Measurements from ENCODE around the gene ZRANB1. TPM values are rescaled to one million over a fixed set of nuclear protein-coding genes. Genes with fewer than 3 reads are reported as not detected.

Gene ZRANB1
- total RNA-seq, 1 donor from 2014 or later, result 18.7 TPM

GRCh38 chr10:125013529-125013872, 71.6 kb downstream of the ZRANB1 start:
- TF ChIP-seq CTCF (IDR thresholded peaks at IDR 0.05), result no peak
- intact Hi-C loops (cut with DNase I), result no loop called here
- Histone ChIP-seq H3K27ac (no peak overlapping the region), H3K4me3 (no peak overlapping the region), H3K4me1 (peaks cover 44% of the 10 kb centered on the region), H3K27me3 (ENCODE audit: low read depth) (no peaks in the 10 kb centered on the region), H3K9me3 (no peaks in the 10 kb centered on the region), H3K36me3 (peaks cover 6% of the 10 kb centered on the region)
- no peak for ATAC-seq
- DNase-seq, result no peak

- H3K4me3 ChIP-seq, result no peak overlapping the region
- no peak for DNase-seq
- no peaks in the 10 kb centered on the region for H3K9me3 ChIP-seq
- ATAC-seq, result no peak
- H3K27me3 ChIP-seq (ENCODE audit: low read depth), result no peaks in the 10 kb centered on the region
- intact Hi-C loops (cut with DNase I), result no loop called here
- peaks cover 6% of the 10 kb centered on the region for H3K36me3 ChIP-seq
- H3K4me1 ChIP-seq, result peaks cover 47% of the 10 kb centered on the region
- TF ChIP-seq CTCF (IDR thresholded peaks at IDR 0.05), result no peak
- H3K27ac ChIP-seq, result no peak overlapping the region
Observed at GRCh38 chr10:125014086-125014830, 72.3 kb downstream of the ZRANB1 start.

- no peak for TF ChIP-seq CTCF (IDR thresholded peaks at IDR 0.05)
- no peaks in the 10 kb centered on the region for H3K27me3 ChIP-seq (ENCODE audit: low read depth)
- no peak overlapping the region for H3K4me3 ChIP-seq
- DNase-seq, result no peak
- H3K4me1 ChIP-seq, result peaks cover 47% of the 10 kb centered on the region
- peak overlapping the region; percentile 53 for H3K27ac ChIP-seq
- peaks cover 6% of the 10 kb centered on the region for H3K36me3 ChIP-seq
- intact Hi-C loops (cut with DNase I), result no loop called here
- ATAC-seq, result no peak
- no peaks in the 10 kb centered on the region for H3K9me3 ChIP-seq
Observed at GRCh38 chr10:125014836-125015355, 73.0 kb downstream of the ZRANB1 start.

DNA sequence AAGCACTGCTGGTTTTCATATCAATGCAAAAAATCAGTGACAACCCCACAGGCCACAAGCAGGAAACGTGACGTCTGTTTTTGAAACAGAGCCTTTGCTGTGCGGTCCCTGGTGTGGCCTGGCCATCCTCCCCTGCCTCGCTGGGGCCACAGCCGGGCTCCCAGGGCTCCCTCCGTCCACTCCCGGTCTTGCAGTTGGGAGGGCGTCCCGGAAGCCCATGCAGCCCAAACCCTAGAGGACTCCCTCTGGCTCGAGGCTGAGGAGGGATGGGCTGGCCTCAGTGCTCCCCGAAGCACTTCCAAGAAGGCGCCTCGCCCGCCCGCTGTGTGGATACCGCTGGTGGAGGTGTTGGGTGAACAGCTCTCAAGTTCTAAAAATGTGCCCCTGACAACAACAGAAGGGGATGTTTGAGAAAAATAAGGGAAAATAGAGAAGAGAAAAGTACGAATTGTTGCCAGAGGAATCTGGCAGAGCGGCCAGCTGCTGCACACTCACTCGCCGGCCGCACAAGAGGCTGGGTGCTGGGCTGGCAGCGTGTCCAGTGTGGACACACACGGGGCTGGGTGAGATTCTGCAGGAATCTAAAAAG, 73.5 kb downstream of the ZRANB1 start:
- H3K4me1 ChIP-seq, result peaks cover 47% of the 10 kb centered on the region
- peak overlapping the region; percentile 53 for H3K27ac ChIP-seq
- intact Hi-C loops (cut with DNase I), result no loop called here
- no peak for TF ChIP-seq CTCF (IDR thresholded peaks at IDR 0.05)
- no peaks in the 10 kb centered on the region for H3K27me3 ChIP-seq (ENCODE audit: low read depth)
- H3K4me3 ChIP-seq, result no peak overlapping the region
- DNase-seq (no peak), ATAC-seq (peak; percentile 22 to 33)
- peaks cover 6% of the 10 kb centered on the region for H3K36me3 ChIP-seq
- H3K9me3 ChIP-seq, result no peaks in the 10 kb centered on the region

- no peaks in the 10 kb centered on the region for H3K9me3 ChIP-seq
- H3K27me3 ChIP-seq (ENCODE audit: low read depth), result no peaks in the 10 kb centered on the region
- H3K36me3 ChIP-seq, result peaks cover 6% of the 10 kb centered on the region
- no peak for DNase-seq
- H3K4me3 ChIP-seq, result no peak overlapping the region
- TF ChIP-seq CTCF (IDR thresholded peaks at IDR 0.05), result no peak
- H3K4me1 ChIP-seq, result peaks cover 47% of the 10 kb centered on the region
- intact Hi-C loops (cut with DNase I), result no loop called here
- ATAC-seq, result no peak
- H3K27ac ChIP-seq, result peak overlapping the region; percentile 53
Observed at GRCh38 chr10:125016123-125016522, 74.2 kb downstream of the ZRANB1 start.

All from lower lobe of right lung (tissue), 2 donors.